Measurements from ENCODE around the gene MGMT. TPM values are rescaled to one million over a fixed set of nuclear protein-coding genes. Genes with fewer than 3 reads are reported as not detected.

MGMT gene
- total RNA-seq, 2 experiments from 2014 or later, result 9.0 to 9.6 TPM

- no peak for TF ChIP-seq CTCF (IDR thresholded peaks at IDR 0.05)
- Histone ChIP-seq H3K27ac (ENCODE audit: low read depth in 1 of 2, low read length in 2 of 2) (no peak overlapping the region), H3K4me3 (ENCODE audit: low read length) (no peak overlapping the region), H3K36me3 (ENCODE audit: insufficient read depth, low read length) (peaks cover 10% of the 10 kb centered on the region), H3K9me3 (ENCODE audit: control insufficient read depth in 1 of 2, insufficient read depth in 1 of 2, low read length in 2 of 2) (peaks cover 6 to 41% of the 10 kb centered on the region in 2 experiments), H3K4me1 (ENCODE audit: insufficient read depth, low read length) (no peaks in the 10 kb centered on the region), H3K27me3 (ENCODE audit: control insufficient read depth in 1 of 2, insufficient read depth in 2 of 2, low read length in 2 of 2) (no peaks in the 10 kb centered on the region)
- DNase-seq, result no peak
- Mint-ChIP-seq H3K9me3 (no peaks in the 10 kb centered on the region), H3K4me1 (ENCODE audit: low read depth) (no peaks in the 10 kb centered on the region), H3K27me3 (no peaks in the 10 kb centered on the region), H3K27ac (no peak overlapping the region), H3K36me3 (ENCODE audit: low read depth) (peaks cover 49% of the 10 kb centered on the region), H3K4me3 (no peak overlapping the region)
- CTCF ChIA-PET, result no interaction called here
- intact Hi-C loops (cut with DNase I, micrococcal nuclease), result no loop called here
- no peak for ATAC-seq (ENCODE audit: poor library complexity)
- POLR2A ChIA-PET, result no interaction called here
Measured at GRCh38 chr10:129523723-129524316, 56.8 kb downstream of the MGMT start.

GRCh38 chr10:129524936-129525335 lies 57.9 kb downstream of the MGMT start:
- H3K9me3 Mint-ChIP-seq, result no peaks in the 10 kb centered on the region
- H3K4me1 Mint-ChIP-seq (ENCODE audit: low read depth), result no peaks in the 10 kb centered on the region
- ChIA-PET CTCF (no interaction called here), POLR2A (no interaction called here)
- DNase-seq (no peak), ATAC-seq (ENCODE audit: poor library complexity) (no peak)
- H3K9me3 ChIP-seq (ENCODE audit: control insufficient read depth in 1 of 2, insufficient read depth in 1 of 2, low read length in 2 of 2), result peaks cover 6 to 33% of the 10 kb centered on the region in 2 experiments
- H3K27ac Mint-ChIP-seq, result no peak overlapping the region
- no peak overlapping the region for H3K27ac ChIP-seq (ENCODE audit: low read depth in 1 of 2, low read length in 2 of 2)
- no peak overlapping the region for H3K4me3 ChIP-seq (ENCODE audit: low read length)
- no peaks in the 10 kb centered on the region for H3K4me1 ChIP-seq (ENCODE audit: insufficient read depth, low read length)
- H3K27me3 Mint-ChIP-seq, result no peaks in the 10 kb centered on the region
- no peak for TF ChIP-seq CTCF (IDR thresholded peaks at IDR 0.05)
- intact Hi-C loops (cut with DNase I, micrococcal nuclease), result no loop called here
- no peaks in the 10 kb centered on the region for H3K27me3 ChIP-seq (ENCODE audit: control insufficient read depth in 1 of 2, insufficient read depth in 2 of 2, low read length in 2 of 2)
- no peak overlapping the region for H3K4me3 Mint-ChIP-seq
- H3K36me3 Mint-ChIP-seq (ENCODE audit: low read depth), result peaks cover 48% of the 10 kb centered on the region
- H3K36me3 ChIP-seq (ENCODE audit: insufficient read depth, low read length), result peaks cover 10% of the 10 kb centered on the region

- no peaks in the 10 kb centered on the region for H3K4me1 Mint-ChIP-seq (ENCODE audit: low read depth)
- Histone ChIP-seq H3K27me3 (ENCODE audit: control insufficient read depth in 1 of 2, insufficient read depth in 2 of 2, low read length in 2 of 2) (no peaks in the 10 kb centered on the region), H3K4me1 (ENCODE audit: insufficient read depth, low read length) (no peaks in the 10 kb centered on the region), H3K9me3 (ENCODE audit: control insufficient read depth in 1 of 2, insufficient read depth in 1 of 2, low read length in 2 of 2) (peaks cover 6 to 28% of the 10 kb centered on the region in 2 experiments), H3K36me3 (ENCODE audit: insufficient read depth, low read length) (peaks cover 10% of the 10 kb centered on the region), H3K4me3 (ENCODE audit: low read length) (no peak overlapping the region), H3K27ac (ENCODE audit: low read depth in 1 of 2, low read length in 2 of 2) (no peak overlapping the region)
- CTCF ChIA-PET, result no interaction called here
- POLR2A ChIA-PET, result no interaction called here
- no peak overlapping the region for H3K27ac Mint-ChIP-seq
- no peak for ATAC-seq (ENCODE audit: poor library complexity)
- no peak for DNase-seq
- no peak for TF ChIP-seq CTCF (IDR thresholded peaks at IDR 0.05)
- peaks cover 48% of the 10 kb centered on the region for H3K36me3 Mint-ChIP-seq (ENCODE audit: low read depth)
- intact Hi-C loops (cut with DNase I, micrococcal nuclease), result no loop called here
- no peaks in the 10 kb centered on the region for H3K27me3 Mint-ChIP-seq
- no peak overlapping the region for H3K4me3 Mint-ChIP-seq
- no peaks in the 10 kb centered on the region for H3K9me3 Mint-ChIP-seq
Measured at GRCh38 chr10:129525401-129525801, 58.4 kb downstream of the MGMT start.
